ENCODE measurements around the gene C13orf46. TPM values are rescaled to one million over a fixed set of nuclear protein-coding genes. Genes with fewer than 3 reads are reported as not detected.

C13orf46 gene
- total RNA-seq, 8 experiments from 2014 or later = 0.08 to 1.0 (median 0.27) TPM

DNA sequence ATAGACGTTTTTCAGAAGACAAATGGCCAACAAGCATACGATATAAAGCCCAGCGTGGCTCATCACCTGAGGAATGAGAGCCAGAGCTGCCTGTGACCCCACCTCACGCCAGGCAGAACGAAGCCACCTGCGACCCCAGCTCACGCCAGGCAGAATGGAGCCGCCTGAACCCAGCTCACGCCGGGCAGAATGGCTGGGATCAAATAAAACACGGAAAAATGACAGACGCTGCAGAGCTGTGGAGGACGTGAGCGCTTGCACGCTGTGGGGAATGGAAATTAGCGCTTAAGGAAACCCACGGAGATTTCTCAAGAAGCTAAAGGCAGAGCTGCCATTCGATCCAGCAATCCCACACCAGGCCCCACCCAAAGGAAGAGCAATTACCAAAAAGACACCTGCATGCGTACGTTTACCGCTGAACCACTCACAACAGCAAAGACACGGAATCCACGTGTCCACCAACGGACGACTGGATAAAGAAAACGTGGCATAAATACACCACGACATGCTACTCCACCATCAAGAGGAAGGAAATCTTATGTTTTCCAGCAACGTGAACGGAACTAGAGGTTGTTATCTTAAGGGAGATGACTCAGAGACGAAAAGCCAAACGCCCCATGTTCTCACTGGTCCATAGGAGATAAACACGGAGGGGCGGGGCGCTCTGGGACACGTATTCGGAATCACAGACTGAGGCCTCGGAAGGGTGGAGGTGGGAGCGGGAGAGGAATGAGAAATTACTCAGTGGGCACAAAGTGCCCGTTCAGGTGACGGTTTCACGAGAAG lies 30.7 kb upstream of the C13orf46 start:
- in situ Hi-C loops (cut with MboI; ENCODE audit: low pct_unique_long_range_greater_than_20kb in 2 of 9, low sequenced_read_pairs in 9 of 9, unreplicated experiment in 9 of 9) = no loop called here
- H3K4me3 ChIP-seq = no peak overlapping the region
- 40 to 94% (median 83%) methylated on average over 1 to 34 of the region's 41 CpGs for WGBS, 10 experiments
- H3K4me1 ChIP-seq (replicated peaks in 1 of 2) = no peaks in the 10 kb centered on the region
- peak in 1 of 8 experiments; percentile 82 for ATAC-seq (replicated peaks in 6 of 8)
- no peak overlapping the region for H3K27ac ChIP-seq

DNA sequence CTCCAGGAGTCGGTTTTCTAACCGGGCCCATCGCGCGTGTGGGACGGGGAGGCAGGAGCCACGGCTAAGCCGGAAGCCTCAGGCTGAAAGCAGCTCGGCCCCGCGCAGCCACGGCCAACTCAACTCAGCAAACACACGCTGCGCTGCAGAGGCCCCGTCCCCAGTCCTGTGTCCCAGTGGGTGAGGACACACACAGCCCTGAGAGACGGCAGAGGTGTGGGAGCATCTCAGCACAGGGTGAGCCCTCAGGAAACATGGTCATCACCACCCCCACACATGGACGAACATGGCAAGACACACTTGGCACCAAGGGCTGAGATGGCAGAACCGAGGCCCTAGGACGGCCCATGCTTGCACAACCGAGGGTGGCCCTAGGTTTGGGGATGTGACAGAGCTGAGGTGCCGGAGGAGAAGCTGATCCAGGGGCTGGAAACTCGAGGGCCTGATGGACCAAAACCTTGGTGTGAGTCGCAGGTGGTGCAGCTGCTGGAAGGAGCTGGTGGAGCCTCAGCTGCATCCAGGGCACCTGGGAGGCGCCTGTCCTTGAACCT lies 29.0 kb upstream of the C13orf46 start:
- in situ Hi-C loops (cut with MboI; ENCODE audit: low pct_unique_long_range_greater_than_20kb in 2 of 9, low sequenced_read_pairs in 9 of 9, unreplicated experiment in 9 of 9) = no loop called here
- H3K4me1 ChIP-seq (replicated peaks in 1 of 2) = no peaks in the 10 kb centered on the region
- ATAC-seq (replicated peaks in 6 of 8) = no peak
- 40 to 100% (median 91%) methylated on average over 1 to 7 of the region's 24 CpGs; no CpG with 5 or more reads in 2 of the 10 experiments for WGBS, 10 experiments
- no peak overlapping the region for H3K4me3 ChIP-seq
- H3K27ac ChIP-seq = no peak overlapping the region

DNA sequence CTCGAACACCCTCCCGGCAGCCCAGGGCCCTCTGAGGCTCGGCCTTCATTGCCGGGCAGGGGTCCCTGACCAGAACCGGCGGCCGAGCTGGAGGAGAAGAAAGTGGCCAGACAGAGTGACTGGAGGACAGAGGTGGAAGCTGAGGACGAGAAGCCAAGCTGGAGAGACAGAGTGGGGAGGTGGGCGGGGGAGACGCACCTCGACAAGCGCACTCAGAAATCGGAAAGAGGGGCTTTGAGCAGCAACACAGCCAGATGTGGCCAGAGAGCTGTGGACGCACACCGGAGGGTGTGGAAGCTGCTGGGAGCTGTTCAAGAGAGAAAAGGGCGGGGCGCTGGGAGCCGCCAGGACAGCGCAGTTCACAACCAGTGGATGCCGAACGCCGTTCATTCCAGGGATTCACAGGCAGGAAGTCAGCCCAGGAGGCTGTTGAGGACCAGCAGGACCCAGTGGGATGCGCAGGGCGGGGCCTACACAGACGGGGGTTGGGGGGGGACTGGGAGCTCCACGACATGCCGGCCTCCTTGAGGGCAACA lies 28.2 kb upstream of the C13orf46 start:
- no peak overlapping the region for H3K4me3 ChIP-seq
- 60 to 90% (median 88%) methylated on average over 1 to 3 of the region's 27 CpGs; no CpG with 5 or more reads in 7 of the 10 experiments for WGBS, 10 experiments
- in situ Hi-C loops (cut with MboI; ENCODE audit: low pct_unique_long_range_greater_than_20kb in 2 of 9, low sequenced_read_pairs in 9 of 9, unreplicated experiment in 9 of 9) = no loop called here

DNA sequence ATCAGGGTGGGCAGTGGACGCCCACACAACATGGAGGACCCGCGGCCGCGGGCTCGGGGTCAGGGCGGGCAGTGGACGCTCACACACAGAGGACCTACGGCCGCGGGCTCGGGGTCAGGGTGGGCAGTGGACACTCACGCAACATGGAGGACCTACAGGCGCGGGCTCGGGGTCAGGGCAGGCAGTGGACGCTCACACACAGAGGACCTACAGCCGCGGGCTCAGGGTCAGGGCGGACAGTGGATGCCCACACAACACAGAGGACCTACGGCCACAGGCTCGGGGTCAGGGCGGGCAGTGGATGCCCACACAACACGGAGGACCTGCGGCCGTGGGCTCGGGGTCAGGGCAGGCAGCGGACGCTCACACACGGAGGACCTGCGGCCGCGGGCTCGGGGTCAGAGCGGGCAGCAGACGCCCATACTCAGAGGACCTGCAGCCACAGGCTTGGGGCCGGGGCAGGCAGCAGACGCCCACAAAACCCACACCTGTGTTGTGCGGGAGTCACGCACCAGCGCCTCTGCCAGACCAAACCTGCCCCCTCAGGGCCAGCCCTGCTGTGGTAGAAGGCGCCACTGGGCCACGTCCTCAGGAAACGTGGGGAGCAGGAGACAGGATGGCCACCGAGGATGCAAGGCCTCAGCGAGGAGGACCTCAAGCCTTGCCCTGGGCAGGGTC lies 27.6 kb upstream of the C13orf46 start:
- H3K4me3 ChIP-seq = no peak overlapping the region
- WGBS, 10 experiments = 96 to 100% (median 100%) methylated on average over 1 to 5 of the region's 46 CpGs; no CpG with 5 or more reads in 7 of the 10 experiments
- ATAC-seq (replicated peaks in 6 of 8) = peak in 2 of 8 experiments; percentile 14 to 21
- in situ Hi-C loops (cut with MboI; ENCODE audit: low pct_unique_long_range_greater_than_20kb in 2 of 9, low sequenced_read_pairs in 9 of 9, unreplicated experiment in 9 of 9) = no loop called here
- no peak overlapping the region for H3K27ac ChIP-seq
- H3K4me1 ChIP-seq (replicated peaks in 1 of 2) = no peaks in the 10 kb centered on the region

More for the DNA sequence above, 28.2 kb upstream of the C13orf46 start:
- H3K27ac ChIP-seq = no peak overlapping the region
- H3K4me1 ChIP-seq (replicated peaks in 1 of 2) = no peaks in the 10 kb centered on the region
- peak in 1 of 8 experiments; percentile 8 for ATAC-seq (replicated peaks in 6 of 8)

DNA sequence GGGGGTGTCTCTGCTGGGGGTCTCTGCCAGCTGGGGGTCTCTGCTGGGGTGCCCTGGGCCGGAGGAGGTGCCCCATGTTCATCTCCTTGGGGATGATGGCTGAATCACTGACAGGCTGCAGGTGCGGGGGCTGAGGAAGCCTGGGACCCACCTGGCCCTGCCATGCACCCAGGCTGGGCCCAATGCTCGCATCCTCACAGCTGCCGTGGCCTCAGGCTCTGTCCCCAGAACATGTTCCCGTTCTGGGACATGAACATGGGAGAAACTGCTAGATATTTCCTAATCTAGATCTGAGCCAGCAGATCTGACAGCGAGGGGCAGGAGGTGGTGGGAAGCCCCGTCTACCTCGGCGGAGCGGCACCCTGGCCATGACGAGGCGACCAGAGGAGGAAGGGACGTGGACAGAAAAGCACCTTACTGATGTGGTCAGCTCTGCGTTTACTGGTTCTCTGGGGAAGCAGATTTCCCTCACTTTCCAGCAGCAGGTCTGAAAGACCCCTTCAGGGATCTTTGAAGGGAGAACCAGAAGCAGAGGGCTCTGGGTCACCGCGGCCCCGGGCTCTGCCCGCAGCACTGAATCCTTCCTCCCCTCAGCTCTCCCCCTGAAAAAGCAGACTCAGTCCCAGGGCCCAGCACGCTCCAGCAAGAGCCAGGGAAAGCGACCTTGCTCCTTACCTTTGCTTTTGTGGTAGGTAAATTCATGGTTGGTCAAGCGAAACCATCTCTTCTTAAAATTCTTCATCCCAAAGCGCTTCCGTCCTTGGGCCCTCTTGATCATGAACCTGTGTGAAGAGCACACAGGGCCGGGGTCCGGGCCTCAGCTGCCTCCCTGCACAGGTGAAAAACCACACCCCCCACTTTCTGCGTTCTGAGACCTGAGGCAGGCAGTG lies 26.5 kb upstream of the C13orf46 start:
- 80 to 100% (median 98%) methylated on average over 1 to 11 of the region's 26 CpGs; no CpG with 5 or more reads in 2 of the 10 experiments for WGBS, 10 experiments
- no peak for ATAC-seq (replicated peaks in 6 of 8)

DNA sequence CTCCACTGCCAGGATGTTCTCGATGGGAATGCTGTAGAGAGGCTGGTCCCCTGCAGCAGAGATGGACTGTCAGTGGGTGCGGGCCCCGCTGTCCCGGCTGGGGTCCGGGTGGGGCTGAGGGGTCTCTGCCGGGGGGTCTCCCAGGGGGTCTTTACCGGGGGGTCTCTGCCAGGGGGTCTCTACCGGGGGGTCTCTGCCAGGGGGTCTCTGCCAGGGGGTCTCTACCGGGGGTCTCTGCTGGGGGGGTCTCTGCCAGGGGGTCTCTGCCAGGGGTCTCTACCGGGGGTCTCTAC lies 25.7 kb upstream of the C13orf46 start:
- WGBS, 10 experiments = no CpG with 5 or more reads among the region's 10 CpGs
- H3K27ac ChIP-seq = no peak overlapping the region
- in situ Hi-C loops (cut with MboI; ENCODE audit: low pct_unique_long_range_greater_than_20kb in 2 of 9, low sequenced_read_pairs in 9 of 9, unreplicated experiment in 9 of 9) = no loop called here
- no peak for ATAC-seq (replicated peaks in 6 of 8)
- peaks cover 3 to 7% of the 10 kb centered on the region in 2 donors for H3K4me1 ChIP-seq (replicated peaks in 1 of 2)
- H3K4me3 ChIP-seq = no peak overlapping the region

More for the DNA sequence above, 26.5 kb upstream of the C13orf46 start:
- in situ Hi-C loops (cut with MboI; ENCODE audit: low pct_unique_long_range_greater_than_20kb in 2 of 9, low sequenced_read_pairs in 9 of 9, unreplicated experiment in 9 of 9) = no loop called here
- no peak overlapping the region for H3K27ac ChIP-seq
- peaks cover 0 to under 1% of the 10 kb centered on the region in 2 donors for H3K4me1 ChIP-seq (replicated peaks in 1 of 2)
- no peak overlapping the region for H3K4me3 ChIP-seq

DNA sequence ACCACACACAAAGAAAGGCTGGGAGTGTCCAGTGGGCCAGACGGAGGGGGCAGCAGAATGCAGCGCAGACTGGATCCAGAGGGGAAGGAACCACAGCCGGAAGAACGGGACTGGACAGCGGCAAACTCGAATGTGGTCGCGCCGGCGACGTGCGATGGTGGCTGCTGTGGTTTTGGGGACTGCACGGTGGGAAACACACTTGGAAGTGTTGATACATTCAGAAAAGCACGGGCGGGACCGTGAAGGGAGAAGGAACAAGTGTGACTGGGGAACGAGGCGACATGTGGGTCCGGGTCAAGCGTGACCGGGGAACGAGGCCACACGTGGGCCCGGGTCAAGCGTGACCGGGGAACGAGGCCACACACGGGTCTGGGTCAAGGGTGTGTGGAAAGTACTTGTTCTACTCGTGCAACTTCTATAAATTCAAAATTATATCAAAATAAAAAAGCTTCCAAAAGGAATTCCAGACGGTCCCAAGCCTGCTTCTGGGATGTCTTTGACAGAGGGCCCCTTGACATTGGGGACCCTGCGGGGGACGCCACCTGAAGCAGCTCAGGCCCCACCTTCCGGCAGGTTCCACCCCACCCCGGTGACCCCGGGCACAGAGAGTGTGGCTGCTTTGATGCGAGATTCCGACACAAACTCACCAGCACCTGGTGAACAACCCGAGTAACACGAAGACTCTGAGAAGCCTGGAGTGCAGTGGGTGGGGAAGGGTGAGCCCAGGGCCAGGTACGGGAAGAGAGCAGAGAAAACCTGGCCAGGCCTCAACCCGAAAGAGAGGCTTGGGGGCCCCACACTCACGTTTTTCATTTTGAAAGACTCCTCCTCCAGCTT lies 25.1 kb upstream of the C13orf46 start:
- WGBS, 10 experiments = 80 to 95% (median 90%) methylated on average over 1 to 15 of the region's 42 CpGs; no CpG with 5 or more reads in 3 of the 10 experiments
- Histone ChIP-seq H3K4me1 (replicated peaks in 1 of 2) (peaks cover 3 to 9% of the 10 kb centered on the region in 2 donors), H3K27ac (no peak overlapping the region), H3K4me3 (no peak overlapping the region)
- in situ Hi-C loops (cut with MboI; ENCODE audit: low pct_unique_long_range_greater_than_20kb in 2 of 9, low sequenced_read_pairs in 9 of 9, unreplicated experiment in 9 of 9) = no loop called here
- ATAC-seq (replicated peaks in 6 of 8) = no peak

DNA sequence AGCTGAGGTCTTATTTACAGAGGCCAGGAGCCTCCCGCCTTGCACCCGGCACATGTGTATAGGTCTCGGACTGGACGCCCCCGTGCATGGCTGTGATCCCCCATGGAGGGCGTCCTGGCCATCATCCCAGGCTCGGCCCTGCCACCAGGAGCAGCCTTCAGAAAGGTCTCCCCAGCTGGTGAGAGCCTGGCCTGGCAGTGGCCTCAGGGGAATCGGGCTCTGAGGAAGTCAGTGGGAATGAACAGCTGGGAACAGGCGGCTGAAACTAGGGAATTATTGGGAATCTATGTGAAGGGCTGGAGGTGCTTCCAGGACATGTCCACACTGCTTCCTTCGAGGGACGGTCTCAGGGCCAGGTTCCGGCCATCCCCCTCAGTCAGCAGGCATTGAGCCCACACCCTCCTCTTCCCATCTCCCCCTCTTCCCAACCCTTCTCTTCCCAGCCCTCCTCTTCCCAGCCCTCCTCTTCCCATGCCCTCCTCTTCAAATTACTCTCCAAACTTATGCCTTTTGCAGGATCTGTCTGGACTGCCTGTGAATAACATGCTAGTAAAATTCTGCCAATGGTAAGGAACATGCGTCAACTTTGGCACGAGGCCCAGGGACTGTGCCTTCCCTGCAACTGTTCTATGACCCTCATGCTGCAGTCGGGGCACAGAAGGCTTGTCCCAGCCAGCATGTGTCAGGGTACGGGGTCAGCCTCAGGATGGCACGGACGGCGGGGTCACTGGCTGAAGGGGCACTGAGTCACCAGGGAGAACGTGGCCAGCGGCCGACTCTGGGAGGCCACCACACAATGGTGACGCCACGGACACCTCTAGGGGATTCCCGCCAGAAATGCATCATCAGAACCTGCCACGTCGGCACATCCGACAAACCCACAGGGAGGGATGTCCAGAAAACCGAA lies 24.2 kb upstream of the C13orf46 start:
- H3K4me1 ChIP-seq (replicated peaks in 1 of 2) = peaks cover 3 to 9% of the 10 kb centered on the region in 2 donors
- ATAC-seq (replicated peaks in 6 of 8) = peak in 3 of 8 experiments; percentile 11 to 76 (median 69)
- in situ Hi-C loops (cut with MboI; ENCODE audit: low pct_unique_long_range_greater_than_20kb in 2 of 9, low sequenced_read_pairs in 9 of 9, unreplicated experiment in 9 of 9) = no loop called here
- WGBS, 10 experiments = 36 to 100% (median 88%) methylated on average over 1 to 6 of the region's 29 CpGs; no CpG with 5 or more reads in 3 of the 10 experiments
- no peak overlapping the region for H3K27ac ChIP-seq
- no peak overlapping the region for H3K4me3 ChIP-seq

DNA sequence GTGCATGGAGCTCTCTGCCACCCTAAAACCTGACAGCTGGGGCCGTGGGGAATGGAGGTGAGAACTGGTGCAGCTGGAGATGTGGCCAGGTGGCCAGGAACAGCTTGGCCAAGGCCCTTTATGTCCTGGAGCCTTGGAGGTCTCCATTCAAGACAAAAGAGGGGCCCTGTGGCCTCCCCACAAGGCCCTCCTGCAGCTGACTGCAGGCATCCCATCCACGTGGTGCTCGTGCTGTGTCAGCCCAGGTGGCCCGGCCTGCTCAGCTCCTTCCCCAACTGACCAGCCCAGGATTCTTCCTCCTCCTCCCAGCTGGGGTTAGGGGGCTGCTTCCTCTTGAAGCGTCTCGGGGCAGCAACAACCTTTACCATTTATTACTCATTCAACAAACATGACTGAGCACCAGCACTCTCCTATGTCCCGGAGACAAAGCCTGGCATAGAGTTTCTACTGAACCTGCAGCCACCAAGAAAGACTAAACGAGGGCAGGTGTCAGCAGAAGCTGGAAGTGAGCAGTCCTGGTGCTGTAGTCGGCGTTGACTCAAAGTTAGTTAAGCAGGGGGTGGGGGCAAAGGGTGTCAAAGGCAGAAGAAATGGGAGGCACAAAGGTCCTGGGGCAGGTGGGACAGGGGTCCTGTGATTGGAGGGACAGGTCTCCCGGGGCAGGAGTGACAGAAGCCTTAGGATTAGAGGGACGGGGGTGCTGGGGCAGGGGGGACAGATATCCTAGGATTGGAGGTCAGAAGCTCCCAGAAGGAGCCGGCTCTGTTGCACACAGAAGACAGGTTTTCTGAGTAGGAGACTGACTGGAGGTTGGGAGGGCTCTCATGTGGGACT lies 23.3 kb upstream of the C13orf46 start:
- peaks cover 3 to 17% of the 10 kb centered on the region in 2 donors for H3K4me1 ChIP-seq (replicated peaks in 1 of 2)
- no peak for ATAC-seq (replicated peaks in 6 of 8)
- no peak overlapping the region for H3K27ac ChIP-seq
- 70 to 91% (median 75%) methylated on average over 2 to 10 of the region's 13 CpGs; no CpG with 5 or more reads in 7 of the 10 experiments for WGBS, 10 experiments
- in situ Hi-C loops (cut with MboI; ENCODE audit: low pct_unique_long_range_greater_than_20kb in 2 of 9, low sequenced_read_pairs in 9 of 9, unreplicated experiment in 9 of 9) = no loop called here
- H3K4me3 ChIP-seq = no peak overlapping the region

DNA sequence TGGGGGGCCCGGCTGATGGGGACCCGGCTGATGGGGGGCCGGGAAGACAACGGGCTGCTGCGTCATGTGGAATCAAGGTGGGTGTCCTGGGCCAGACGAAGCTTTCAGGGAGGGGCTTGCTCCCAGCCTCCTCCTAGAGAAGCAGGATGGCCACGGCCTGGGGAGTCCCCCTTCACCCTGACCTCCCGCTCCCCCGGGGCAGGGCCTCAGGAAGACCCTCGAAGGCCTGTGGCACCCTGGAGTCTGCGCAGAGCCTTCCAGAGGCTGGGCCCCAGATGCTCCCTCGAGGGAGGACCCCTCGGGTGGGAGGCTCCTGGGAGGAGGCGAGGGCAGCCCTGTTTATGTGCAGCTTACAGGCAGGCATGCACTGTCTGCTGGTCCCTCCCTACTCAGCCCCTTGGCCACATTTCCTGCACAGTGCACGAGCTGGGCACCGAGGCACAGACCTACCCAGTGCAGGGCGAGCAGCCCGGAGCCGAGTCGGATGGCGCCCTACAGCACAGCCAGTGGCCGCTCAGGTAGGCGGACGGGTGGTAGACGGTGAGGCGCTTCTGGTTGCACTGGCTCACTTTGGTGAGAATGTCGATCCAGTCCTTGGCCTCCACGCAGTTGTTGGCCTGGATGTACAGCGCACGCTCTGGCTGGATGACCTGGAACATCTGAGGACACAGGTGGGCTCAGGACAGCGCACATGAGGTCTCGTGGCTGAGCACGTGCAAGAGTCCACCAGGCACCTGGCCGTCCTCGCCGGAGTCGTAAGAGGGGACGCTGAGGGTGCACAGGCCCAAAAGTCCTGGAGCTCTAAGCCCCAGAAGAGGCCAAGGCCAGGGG lies 22.4 kb upstream of the C13orf46 start:
- in situ Hi-C loops (cut with MboI; ENCODE audit: low pct_unique_long_range_greater_than_20kb in 2 of 9, low sequenced_read_pairs in 9 of 9, unreplicated experiment in 9 of 9) = no loop called here
- Histone ChIP-seq H3K4me3 (no peak overlapping the region), H3K4me1 (replicated peaks in 1 of 2) (peaks cover 3 to 17% of the 10 kb centered on the region in 2 donors), H3K27ac (peak overlapping the region; percentile 11 to 56)
- no peak for ATAC-seq (replicated peaks in 6 of 8)
- WGBS, 10 experiments = 84 to 98% (median 96%) methylated on average over 4 to 16 of the region's 38 CpGs; no CpG with 5 or more reads in 6 of the 10 experiments

All from motor neuron (in vitro differentiated cells).